ENCODE data around the gene NAXD.
"Not testable (repeated sequence)": the region's sequence is repeated elsewhere in the genome, so short reads cannot be mapped to it uniquely, and the experiment has no call there.

NAXD gene

GRCh38 chr13:110615322-110616102 lies at the start of gene NAXD:
TSS of gene NAXD (plus strand) at chr13:110615545. CDS start at chr13:110615602, 57 bp downstream.
- DNase-seq, result peak; percentile 33 to 81

GRCh38 chr13:110566171-110566570 lies 49.2 kb upstream of the NAXD start:
- no peak for DNase-seq

GRCh38 chr13:110568612-110569011 lies 46.7 kb upstream of the NAXD start:
- DNase-seq, result no peak

GRCh38 chr13:110569962-110570361 lies 45.4 kb upstream of the NAXD start:
- not testable (repeated sequence) for DNase-seq

DNA sequence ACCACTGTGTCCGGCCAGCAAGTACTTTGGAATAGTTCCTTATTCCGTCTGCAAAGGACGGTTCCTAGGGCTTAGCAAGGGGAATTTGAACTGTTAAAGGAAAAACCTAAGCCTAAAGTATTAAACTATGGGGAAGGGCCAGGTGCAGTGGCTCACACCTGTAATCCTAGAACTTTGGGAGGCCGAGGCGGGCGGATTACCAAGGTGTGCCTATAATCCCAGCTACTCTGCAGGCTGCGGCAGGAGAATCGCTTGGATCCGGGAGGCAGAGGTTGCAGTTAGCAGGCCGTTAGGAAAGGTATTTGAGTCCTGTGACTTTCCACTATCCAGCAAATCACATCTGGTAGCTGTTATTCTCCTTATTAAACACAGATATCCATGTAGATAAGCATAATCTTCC lies 44.5 kb upstream of the NAXD start:
- no peak for DNase-seq

GRCh38 chr13:110571896-110572777 lies 43.2 kb upstream of the NAXD start:
- no peak for DNase-seq

- DNase-seq, result no peak
Measured at GRCh38 chr13:110572778-110573118, 42.6 kb upstream of the NAXD start.

DNA sequence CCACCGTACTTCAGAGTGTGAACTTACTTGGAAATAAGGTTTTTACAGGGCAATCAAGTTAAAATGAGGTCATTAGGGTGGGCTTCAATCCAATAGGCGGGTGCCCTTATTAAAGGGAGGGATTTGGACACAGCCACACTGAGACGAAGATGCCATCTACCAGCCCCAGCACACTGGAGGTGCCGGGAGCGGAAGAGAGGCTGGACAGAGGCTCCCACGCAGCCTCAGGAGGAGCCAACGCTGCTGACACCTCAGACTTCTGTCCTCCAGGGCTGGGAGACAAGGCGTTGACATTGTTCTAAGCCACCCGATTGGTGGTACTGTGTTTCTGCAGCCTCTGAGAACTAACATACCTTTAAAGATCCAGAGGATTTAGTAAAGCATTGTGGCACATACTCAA lies 41.2 kb upstream of the NAXD start:
- no peak for DNase-seq

DNA sequence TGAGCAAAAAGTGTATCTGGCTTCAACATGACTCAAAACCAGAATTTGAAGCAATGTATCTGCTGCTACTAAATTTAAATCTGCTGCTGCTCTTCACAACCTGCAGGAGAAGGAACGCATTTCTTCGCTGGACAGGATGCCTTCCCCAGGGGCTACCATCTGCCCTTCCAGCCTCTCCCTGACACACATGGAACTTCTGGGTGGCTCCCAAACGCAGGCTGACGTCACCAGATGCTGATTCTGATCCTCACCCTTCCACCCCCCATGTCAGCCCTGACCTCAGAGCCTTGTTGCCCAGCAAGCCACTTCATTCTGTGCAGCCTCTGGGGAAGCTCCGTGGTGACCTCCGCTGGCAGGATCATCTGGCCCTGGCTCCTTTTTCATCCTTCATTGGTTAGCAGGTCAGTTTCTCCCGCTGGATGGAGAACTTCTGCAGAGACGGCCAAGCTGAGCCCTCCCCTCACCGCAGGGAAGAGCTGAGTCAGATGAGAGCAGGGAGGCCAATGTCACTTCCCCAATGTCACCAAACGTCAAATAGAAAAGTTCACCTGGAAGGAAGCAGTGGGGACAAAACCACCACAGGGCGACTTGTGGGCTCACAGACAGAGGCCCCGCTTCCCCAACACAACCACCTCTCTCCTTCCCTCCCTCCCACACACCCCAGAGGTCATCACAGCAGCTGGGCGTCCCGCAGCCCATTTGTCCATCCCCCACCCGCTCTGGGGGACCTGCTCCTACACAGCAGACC lies 39.8 kb upstream of the NAXD start:
- DNase-seq, result no peak

DNA sequence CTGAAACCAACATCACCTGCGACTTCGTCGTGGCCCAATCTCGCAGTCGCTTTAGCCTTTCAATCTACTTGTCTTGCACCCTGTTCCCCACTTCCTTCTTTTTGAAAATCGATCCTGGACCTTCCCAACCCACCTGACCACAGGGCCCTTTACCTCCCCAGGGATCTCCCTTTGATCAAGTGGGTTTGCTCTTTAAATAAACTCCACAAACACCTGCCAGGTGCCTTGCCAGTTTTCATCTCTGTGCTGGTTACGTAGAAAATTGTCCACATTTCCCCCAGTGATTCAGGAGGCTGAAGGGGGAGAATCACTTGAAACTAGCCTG lies 39.3 kb upstream of the NAXD start:
- no peak for DNase-seq

- DNase-seq, result no peak
Measured at GRCh38 chr13:110576736-110577476, 38.4 kb upstream of the NAXD start.

DNA sequence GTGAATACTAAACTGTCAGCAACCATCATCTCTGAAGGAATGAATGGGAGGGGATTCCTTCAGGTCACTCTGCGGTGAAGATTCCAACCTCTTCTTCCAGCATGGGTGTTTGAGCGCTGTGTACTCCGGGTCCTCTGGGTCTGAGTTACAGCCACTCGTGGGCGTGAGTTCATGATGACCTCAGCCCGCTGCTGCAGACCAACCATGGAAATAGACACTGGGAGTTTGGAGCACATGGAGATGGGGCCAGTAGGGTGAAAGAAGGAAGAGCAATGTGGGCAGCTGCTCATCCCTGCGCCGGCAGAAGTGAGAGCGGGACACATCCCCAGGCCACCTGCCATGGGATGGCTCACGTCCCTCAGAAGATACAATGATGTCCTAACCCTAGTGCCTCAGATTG lies 37.0 kb upstream of the NAXD start:
- no peak for DNase-seq

- no peak for DNase-seq
Measured at GRCh38 chr13:110580800-110581199, 34.5 kb upstream of the NAXD start.

GRCh38 chr13:110581506-110582185 lies 33.7 kb upstream of the NAXD start:
- DNase-seq, result no peak

- DNase-seq, result no peak
Measured at GRCh38 chr13:110582421-110582954, 32.9 kb upstream of the NAXD start.

DNA sequence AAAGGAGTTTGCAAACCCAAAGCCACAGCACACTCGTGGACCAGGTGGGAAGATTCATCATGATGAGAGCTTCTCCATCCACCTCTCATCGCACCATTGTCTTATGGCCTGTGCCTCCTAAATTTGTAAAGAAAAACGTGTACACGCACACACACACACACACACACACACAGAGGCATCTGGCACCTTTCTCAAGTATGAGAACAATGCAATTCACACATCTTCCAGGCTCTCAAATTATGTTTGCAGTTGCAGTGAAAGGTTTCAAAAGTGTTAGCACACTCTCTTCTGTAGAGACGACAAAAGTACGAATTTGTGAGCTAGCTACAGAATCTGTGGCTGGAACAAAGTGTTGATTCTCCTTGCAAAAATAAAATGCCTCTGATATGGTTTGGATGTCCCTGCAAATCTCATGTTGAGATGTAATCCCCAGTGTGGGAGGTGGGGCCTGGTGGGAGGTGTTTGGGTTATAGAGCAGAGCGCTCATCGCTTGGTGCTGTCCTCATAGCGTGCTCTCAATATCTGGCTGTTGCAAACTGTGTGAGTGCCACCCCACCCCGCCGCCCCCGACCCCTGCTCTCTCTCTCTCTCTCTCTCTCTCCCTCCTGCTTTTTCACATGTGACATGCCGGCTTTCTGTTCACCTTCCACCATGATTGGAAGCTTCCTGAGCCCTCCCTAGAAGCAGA lies 32.0 kb upstream of the NAXD start:
- DNase-seq, result no peak

DNA sequence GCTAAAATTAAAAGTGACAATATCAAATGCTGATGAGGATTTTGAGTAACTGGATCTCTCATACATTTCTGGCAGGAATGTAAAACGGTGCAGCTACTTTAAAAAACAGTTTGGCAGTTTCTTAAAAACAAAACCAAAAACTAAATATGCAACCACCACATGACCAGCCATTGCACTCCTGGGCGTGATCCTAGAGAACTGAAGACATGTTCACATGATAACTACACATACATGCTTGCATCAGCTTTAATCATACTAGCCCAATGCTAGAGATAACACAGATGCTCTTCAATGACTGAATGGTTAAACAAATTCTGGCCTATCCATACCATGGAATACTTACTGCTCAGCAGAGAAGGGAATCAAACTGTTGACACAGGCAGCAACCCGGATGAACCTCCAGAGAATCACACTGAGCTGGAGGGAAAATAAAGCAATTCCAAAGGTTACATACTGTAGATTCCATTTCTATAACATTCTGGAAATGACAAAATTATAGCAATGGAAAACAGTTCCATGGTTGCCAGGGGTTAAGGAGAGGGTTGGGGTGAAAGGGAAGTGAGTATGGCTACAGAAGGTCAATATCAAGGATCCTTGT lies 25.5 kb upstream of the NAXD start:
- DNase-seq, result no peak

GRCh38 chr13:110590577-110590976 lies 24.8 kb upstream of the NAXD start:
- no peak for DNase-seq

DNA sequence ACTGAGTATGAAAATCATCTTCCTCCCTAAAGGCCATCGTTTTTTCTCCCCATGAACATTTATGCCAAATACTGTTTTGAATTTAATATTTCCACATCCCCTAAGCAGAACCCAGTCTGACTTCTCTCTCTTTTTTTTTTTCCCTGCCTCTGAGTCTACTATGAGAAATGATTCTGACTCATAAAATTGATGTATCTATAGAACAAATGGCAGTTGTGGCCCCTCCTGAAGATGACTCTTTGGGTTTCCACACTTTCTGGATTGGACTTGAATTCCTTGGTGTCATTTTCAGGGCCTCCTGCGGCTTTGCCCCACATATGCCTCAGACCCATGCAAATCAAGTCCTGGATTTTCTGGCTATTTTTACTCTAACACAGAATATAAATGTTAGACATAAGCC lies 22.7 kb upstream of the NAXD start:
- no peak for DNase-seq

DNA sequence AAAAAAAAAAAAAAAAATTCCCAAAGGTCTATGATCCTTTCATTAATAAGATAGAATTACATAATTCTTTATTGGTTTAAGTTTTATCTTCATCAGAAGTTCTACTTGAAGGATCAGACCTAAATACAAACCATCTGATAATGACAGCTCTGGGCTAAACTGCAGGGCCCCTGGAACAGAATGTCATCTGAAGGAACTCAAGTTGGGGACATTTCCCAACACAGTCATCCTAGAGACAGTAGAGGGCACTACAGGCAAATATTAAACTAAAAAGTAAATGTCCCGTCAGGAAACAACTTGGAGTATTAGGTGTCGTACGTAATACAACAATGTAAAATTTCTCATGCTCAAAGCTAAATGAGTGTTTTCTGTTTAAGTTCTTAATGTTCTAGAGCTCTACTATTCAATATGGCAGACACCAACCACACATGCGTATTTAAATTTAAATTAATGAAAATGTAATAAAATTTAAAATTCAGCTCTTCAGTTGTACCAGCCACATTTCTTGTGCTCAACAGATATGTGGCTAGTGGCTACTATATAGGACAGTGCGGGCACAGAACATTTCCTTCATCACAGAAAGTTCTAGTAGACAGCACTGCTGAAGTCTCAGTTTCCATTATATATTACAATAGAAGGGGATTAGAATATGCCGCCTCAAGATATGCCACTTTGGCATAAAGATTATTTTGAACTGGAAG lies 21.8 kb upstream of the NAXD start:
- DNase-seq, result peak in 1 of 2 experiments; percentile 2

Measured in cerebellar nuclear complex (tissue), 1 donor.